Stimulated activated CD4-positive, alpha-beta T cell treated with anti-CD3 and anti-CD28 coated beads, Interleukin-15, amount 100 ng/mL, for 1 hour (primary cell): Measurements from ENCODE around the gene CD86.

ENCODE experiments used
- DNase-seq, 2 donors: peaks; one replicate each; pipeline ENCODE4 v3.0.0-alpha.2; 2020; ENCODE audit warnings: low read depth in 1 of 2, low spot score in 1 of 2

Gene CD86

DNA sequence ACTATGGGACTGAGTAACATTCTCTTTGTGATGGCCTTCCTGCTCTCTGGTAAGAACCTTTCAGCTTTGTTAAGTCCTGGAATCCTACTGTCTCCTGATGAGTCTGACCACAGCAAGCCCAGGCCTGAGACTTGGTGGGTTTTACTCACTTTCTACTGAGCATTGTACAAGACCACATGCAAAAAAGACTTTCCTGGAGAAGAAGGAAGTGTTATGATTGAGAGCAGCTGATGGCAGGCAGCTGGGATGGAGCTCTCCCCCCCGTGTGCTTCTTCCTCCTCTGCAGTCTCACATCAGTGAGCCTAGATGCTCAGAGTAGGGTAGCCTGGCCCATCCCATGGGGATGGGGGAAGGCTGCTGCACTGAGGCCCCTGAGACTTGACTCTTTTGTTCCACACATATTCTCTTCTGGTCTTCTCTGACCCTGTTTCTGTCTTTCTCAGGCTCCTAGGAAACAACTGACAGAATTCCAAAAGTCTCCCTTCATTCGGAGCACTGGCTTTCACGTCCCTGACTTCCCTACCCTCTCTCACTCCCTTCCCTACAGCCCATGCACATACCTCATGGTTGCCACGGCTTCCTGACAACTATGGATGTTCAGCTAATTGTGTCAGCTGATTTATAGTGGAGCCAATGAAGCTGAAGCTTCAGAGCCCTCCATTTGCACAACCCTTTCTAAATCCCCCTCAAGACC, 36.6 kb downstream of the CD86 start:
- no peak for DNase-seq

DNA sequence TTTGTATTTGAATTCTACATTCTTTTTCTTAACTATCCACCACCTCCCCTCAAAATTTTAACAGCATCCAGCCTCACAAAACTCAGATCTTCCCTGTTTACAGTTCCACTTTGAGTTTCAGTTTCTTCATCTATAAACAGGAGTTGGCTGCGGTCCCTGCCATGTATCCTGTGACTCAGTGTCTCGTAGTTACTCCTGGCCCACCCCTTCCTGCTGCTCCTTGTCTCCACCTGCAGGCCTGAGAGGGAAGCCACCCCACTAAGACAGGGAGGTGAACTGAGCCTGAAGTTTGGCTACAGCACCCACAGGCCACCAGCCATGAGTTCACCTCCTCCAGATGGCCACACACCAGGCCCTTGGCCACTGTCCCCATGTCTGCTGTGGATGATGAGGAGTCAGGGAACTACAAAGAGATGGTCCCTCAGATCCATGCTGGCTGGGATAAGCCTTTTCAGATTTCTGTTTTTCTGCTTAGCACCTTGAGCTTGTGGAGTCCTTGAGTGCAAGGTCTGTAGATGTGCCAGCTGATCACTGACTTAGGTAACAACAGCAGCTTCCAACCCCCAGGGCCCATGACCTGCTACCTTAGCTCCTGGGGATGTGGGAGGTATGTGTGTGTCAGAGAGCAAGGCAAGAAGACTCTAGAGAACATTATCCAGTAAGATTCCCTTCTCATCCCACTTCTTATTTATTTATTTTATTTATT, 37.5 kb downstream of the CD86 start:
- peak in 1 of 2 donors; percentile 21 for DNase-seq

DNA sequence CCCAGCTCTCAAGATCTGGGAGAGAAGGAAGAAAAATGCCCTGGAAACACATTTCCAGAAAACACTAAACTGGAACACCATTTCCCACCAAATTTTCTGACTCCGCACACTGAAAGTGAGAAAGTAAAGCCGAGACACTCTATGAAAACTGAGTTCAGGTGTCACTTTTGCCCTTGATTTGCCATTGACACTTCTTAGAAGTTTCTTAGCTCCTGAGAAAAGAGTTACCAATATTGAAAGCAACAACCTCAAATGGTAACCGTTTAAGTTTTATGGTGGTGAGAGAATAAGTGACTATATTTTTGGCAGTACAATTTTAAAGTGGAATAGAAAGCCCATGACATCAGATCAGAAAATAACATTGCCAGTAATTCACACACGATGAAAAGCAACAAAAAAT, 39.0 kb downstream of the CD86 start:
- no peak for DNase-seq

DNA sequence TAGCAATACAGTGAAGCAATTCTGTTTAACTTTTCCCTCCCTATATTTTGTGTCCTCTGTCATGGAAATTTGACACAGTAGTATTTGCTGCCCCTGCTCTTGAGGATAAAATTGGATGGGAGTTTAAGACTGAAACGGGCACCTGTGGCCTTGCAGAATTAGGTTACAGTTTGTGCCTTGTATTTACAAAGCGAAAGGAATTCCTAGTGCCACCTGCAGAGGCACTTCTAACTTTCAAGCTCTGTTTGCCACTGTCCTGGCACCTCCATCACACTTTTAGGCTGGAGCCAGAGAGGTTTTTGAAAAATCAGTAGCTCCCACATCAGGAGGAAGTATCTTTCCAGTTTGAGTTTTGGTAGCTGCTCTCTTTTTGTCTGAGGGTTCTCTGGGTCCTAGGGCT, 39.5 kb downstream of the CD86 start:
- DNase-seq, result no peak

DNA sequence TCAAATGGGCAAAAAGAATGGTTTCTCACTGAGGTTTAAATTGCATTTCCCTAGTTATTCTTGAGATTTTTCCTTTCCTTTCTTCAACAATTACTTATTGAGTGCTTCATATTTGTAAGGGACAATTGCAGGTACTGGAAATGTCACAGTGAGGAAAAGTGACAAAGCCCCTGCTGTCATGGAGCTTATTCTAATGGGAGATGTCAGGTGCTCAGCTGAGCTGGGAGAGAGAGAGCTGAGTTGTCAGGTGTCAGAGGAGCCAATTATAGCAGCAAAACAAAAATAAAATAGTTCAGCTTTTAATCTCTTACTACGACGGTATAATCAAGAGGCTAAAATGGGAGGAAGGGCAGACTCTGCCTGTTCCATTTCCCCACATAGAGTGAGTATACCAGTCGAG, 42.0 kb downstream of the CD86 start:
- no peak for DNase-seq

DNA sequence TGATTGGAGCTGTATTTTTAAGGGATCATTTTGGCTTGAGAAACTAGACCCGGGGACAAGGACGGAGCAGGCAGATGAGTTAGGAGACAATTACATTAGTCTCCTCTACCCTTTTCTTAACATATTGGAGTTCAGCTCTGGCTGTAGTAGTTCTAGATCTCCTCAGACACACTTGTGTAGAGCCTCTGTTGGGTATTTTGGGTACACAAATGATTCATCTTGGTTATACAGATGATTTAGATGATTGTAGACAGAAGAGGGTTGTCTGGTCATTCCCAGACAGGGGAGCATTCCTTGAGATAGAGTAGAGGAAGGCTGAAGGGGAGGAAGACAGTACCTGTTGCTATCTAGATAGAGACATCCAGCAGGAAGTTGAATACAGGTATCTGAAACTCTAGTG, 43.4 kb downstream of the CD86 start:
- DNase-seq, result no peak

DNA sequence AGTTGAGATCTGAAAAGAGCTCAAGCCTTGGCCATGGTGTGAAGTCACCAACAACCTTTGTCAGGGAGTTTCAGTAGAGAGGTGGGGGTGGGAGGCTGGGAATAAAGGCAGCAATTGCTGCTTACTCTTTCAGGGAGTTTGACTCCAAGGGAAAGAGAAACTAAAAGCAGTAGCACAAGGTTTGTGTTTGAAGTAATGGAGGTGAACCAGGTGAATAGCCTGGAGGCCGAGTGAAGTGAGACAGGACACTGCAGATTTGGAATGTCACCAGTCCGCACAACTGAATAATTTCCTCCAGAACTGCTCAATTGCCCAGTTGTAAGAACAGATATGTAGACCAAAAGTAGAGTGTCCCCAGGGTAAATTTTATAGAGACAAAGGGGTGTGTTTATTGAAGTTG, 44.1 kb downstream of the CD86 start:
- no peak for DNase-seq

DNA sequence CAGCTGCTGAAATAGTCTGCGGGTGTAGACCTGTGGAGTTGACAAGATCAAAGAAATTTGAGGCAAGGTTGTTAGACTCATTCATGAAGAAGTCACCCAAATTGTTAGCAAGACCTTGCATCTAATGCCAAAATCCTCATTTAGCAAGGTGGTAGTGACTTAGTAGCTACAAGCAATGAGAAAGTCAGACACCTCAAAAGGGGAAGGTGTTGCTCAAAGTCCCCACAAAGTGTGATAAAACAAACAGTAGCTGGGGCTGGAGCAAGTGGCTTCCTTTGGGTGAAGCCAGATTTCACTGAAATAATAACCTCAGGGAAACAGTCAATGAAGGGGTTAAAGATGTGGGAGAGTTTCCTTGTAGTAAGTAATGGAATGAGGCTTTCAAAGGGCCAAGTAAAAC, 44.9 kb downstream of the CD86 start:
- DNase-seq, result no peak

DNA sequence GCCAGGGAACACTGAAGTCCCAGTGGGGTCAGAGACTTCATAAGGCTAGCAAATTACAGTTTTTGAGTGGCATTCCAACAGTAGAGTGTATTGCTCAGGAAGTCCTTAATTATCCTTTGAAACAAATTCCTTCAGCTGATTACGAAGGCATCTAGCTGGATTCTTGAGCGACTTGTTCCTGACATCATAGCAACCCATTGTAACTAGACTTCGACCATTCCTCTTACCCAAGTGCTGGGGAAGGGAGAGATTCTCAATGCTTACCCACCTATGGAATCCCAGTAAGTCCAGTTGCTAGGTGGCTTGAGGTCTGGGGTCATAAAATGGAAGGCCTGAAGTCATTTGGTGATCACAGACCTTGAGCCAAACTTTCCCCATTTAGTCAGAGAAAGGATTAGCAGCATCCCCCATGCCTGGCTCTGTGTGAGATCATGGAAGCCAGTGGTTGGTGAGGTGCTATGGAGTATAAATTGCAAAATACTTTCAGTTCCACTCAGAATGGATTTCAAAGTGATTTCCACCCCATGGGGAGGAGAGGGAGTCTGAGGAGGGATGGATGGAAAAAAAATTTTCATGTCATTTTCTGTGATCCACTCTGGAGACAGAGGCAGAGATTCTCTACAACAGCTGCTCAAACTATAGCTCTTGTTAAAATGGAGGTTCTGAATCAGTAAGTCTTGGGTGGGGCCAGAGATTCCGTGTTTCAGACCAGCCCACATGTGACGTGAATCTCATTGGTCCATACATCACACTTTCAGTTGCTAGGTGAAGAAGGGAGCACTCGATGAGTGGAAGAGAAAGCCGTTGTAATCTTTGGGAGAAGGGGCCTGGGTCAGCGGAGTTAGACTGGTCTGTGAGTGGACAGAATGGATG, 45.7 kb downstream of the CD86 start:
- no peak for DNase-seq

DNA sequence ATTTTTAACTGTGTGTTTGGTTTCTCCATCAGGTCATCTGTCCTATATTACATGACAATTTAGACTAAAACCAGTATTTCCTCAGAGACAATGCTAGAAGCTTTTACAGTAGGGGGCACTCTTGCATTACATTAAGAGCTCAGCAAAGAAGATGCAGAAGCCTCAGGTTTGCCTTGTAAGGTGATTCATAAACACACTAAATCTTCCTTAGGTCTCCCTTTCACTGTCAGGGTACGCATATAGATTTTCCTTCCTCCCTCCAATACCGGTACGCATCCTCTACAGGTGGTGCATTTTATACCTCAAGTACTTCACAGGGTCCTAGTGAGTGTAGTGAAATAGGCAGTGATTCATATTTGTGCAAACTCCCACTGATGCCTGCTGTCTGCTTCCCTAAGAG, 46.5 kb downstream of the CD86 start:
- no peak for DNase-seq

DNA sequence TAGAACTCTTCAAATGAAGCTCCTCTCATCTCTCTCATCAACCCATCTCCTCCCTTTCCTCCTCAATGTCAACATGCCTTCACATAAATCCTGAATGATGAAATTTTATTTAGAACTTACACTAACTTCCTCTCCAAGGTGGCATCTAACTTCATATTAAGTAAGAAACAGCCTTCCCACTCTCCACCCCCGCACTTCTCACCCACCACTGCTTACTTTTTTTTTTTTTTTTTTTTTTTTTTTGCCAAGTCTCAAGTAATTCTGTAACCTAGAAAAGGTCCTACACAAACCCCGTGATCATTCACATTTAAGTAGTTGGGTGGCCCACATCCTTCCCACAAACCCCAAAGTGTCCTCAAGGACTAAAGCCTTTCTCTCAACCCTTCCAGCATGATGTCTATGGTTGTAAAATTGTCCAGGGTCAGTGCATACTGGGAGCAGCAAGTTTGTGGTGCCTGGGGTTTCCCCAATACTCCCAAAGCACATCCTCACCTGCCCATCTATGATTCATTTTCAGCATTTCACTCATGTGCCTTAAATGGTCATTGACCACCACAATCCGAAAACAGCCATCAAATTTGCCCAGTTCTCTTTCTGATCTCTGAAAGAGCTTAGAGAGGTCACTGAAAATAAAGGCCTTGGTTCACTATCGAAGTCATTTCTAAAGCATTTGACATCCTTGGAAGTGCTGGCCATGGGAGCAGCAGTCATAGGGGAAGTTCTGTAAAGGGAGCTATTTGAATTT, 47.2 kb downstream of the CD86 start:
- no peak for DNase-seq

DNA sequence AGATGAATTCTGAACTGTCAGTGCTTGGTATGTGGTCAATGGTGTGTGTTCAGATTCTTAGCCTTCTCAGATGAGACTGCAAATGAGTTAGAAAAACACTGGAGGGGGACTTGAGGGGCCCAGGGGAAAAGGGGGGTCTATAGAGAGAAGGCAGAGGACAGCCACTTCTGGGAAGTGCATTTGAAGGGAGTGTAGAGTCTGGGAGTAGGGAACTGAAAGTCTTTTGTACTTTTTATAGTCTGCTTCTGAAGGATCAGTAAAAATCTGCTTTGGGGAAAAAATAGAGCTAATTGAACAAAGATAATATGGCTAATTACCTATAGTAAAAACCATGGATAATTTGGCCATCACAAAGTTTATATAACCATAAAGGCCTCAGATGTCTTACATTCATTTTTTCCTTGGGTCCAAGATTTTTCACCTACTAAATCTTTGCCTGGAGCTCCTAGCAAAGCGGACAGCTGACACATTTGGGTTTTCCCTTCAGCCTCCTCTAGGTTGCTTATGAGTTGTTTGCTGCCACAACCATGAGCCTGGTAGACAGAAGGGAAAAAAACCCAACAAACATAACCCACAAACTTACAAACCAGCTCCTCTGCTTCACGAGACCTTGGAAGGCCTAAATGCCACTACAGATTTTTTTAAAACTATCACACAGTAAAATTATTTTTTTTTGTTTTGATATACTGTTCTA, 48.8 kb downstream of the CD86 start:
- DNase-seq, result no peak

DNA sequence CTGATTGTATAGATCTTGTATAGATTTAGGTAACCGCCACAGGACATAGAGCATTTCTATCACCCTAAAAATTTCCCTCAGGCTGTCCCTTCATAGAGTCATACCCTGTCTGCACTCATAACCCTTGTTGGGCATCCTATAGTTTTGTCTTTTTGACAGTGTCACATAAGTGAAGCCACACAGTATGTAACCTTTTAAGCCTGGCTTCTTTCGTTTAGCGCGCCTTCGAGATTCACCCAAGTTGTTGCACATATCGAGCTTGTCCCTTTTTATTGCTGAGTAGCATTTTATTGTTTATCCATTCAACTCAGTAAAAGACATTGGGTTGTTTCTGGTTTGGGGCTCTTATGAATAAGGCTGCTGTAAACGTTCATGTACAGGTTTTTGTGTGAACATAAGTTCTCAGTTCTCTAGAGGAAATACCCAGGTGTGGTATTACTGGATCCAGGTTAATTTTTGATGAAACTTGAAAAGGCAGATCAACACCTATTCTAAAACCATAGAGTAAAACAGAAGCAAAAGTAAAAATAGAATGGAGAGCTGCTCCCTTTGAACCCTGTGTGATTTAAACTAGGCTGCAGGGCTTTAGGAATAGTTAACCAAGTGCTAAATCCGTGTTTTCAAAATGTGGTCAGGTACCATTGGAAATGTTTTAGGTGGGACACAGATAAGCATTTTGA, 49.5 kb downstream of the CD86 start:
- DNase-seq, result no peak

DNA sequence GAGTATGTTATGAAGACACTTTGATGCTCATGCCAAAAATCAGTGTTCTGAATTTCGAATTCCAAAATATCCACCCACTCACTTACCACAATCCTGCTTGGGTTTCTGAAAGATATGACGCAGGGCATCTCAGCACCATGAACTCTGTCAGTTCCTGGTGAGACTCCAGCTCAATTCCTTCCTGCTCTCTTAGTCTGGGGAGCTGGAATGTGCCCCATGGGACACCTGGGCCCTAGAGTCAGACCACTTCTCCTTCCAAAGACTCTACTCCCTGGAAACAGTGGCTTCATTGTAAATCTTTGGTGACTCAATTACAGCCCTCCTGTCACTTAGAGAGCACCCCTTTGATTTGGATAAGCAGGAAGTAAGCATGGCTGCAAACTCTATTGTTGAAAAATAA, 50.5 kb downstream of the CD86 start:
- DNase-seq, result no peak

DNA sequence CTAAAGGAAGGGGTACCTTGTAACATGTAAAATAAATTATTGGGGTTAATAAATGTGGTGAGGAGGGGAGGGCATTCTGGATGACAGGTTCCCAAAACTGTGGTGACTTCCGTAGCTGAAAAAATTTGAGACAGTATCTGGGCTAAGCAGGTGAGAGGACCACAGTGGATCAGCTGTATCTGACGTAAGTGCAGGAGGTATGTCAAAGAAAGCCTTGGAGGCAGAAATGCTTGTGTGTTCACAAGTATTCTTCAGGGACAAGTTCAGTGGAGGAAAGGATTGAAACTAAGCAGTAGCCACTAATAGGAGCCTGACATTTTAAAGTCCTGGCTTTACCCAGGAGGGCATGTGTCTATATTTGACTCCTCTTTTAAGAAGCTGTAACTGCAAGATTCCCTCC, 52.0 kb downstream of the CD86 start:
- DNase-seq, result no peak

DNA sequence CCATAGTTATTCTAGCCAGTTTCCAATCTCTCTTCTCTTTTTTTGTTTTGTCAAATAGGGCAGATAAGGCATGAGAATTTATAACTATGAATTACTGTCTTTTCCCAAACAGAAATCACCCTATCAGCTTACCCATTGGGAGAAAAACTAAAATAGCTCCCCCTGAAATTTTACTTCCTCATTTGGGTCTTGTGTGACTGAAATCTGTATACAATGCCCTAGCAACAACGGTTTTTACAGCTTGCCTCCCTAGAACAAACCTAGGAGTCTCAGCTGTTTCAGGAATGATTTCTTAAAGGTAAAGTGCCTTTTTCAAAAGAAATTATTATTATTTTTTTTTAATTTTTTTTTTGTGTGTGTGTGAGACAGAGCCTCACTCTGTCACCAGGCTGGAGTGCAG, 56.8 kb downstream of the CD86 start:
- DNase-seq, result no peak

DNA sequence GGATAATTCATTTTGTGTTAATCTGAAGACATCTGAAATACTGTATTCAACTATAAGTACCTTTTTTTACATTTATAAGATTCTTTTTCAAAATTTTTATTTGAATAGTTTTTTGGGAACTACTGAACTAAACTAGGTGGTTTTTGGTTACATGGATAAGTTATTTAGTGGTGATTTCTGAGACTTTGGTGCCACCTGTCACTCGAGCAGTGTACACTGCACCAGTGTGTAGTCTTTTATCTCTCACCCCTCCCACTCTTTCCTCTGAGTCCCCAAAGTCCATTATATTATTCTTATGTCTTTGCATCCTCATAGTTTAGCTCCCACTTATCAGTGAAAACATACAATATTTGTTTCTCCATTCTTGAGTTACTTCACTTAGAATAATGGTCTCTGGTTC, 57.6 kb downstream of the CD86 start:
- DNase-seq, result no peak

DNA sequence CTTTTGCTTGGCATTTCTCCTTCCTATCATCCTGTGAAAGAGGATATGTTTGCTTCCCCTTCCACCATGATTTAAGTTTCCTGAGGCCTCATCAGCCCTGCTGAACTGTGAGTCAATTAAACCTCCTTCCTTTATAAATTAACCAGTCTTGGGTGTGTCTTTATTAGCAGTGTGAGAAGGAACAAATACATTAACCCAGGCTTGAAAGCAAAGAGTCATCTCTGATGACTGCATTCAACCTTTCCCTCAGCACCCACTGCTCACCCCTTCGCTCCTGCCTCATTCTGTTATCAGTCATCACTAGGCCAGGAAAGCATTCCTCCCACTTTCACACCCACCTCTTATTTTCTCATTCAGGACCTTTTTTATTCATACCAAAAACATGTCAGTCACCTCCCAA, 68.7 kb downstream of the CD86 start:
- DNase-seq, result no peak

DNA sequence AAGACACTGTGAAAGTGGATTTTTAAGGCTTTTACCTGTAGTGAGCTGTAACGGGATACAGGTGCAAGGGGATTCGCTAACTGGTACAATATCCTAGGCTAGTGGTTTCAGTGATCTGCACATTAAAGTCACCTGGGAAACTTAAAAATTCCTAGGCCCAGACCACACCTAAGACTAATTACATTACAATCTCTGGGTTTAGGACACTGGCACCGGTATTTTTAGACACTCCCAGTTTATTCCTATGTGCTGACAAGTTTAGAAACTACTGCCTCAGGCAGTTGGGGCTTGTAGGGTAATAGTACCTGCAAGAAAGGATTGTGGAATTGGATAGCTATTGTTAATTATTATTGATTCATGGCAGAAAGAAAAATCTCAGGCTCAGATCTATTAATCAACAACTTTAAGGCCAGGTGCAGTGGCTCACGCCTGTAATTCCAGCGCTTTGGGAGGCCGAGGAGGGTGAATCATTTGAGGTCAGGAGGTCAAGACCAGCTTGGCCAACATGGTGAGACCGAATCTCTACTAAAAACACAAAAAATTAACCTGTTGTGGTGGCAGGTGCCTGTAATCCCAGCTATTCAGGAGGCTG, 77.9 kb downstream of the CD86 start:
- DNase-seq, result no peak

DNA sequence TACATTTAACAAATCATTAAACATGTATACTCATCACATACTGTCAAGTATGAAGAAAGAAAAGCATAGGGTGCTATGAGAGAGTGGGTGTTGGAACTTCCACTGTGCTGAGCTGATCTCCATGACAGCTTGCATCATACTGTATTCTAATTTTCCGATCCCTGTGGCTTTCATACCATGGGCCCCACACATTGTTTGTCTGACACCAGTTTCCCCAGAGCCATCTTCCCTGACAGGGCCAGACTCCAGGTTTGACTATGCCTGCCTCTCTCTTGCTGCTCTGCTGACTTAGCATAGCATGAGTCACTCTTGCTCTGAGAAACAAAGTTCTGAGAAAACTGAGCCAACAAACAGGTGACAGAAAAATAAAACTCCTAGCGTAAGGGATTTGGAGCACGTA, 91.3 kb downstream of the CD86 start:
- DNase-seq, result peak in 1 of 2 donors; percentile 6
